SK-N-MC (cell line): Measurements from ENCODE around the gene TIPARP.
A peak's percentile ranks its signal among the peaks of the same experiment; 100 is the strongest.

Experiments used
- DNase-seq: peaks from one replicate; pipeline ENCODE4 v3.0.0-alpha.2; 2011; ENCODE audit warnings: low read depth, low spot score
- H3K27ac ChIP-seq: fragments of 200-600 bp; sonication (generic); 2 replicates; pipeline ENCODE4 v1.5.1; 2016; ENCODE audit warnings: mixed run types
- H3K36me3 ChIP-seq: fragments of 200-600 bp; sonication (generic); 2 replicates; pipeline ENCODE4 v1.6.1; 2017; ENCODE audit warnings: antibody characterized with exemption, low read length, mixed read lengths; ENCODE audit not compliant: insufficient read depth
- H3K4me3 ChIP-seq: fragments of 200-600 bp; sonication (generic); 2 replicates; pipeline ENCODE4 v1.5.1; 2016
- H3K9ac ChIP-seq: fragments of 200-600 bp; sonication (generic); 2 replicates; pipeline ENCODE4 v1.8.0; 2017; ENCODE audit warnings: mixed run types, mixed read lengths; ENCODE audit not compliant: insufficient read length
- H3K9me3 ChIP-seq: fragments of 200-600 bp; sonication (generic); 2 replicates; pipeline ENCODE4 v1.6.1; 2017; ENCODE audit warnings: low read depth, mild to moderate bottlenecking, antibody characterized with exemption, low read length, moderate library complexity, mixed read lengths
- EZH2 ChIP-seq: fragments of 200-600 bp; sonication (generic); IDR thresholded peaks from one replicate; pipeline ENCODE4 v1.6.1; 2017; ENCODE audit warnings: antibody characterized with exemption
- FOXP2 ChIP-seq: optimal IDR thresholded peaks from 2 replicates; pipeline ENCODE3; 2011; ENCODE audit warnings: mild to moderate bottlenecking, moderate library complexity; ENCODE audit not compliant: insufficient read depth; ENCODE audit errors: extremely low read length, control extremely low read depth
- POLR2AphosphoS5 ChIP-seq: IDR thresholded peaks from 2 replicates; pipeline ENCODE4 v1.6.1; 2012; ENCODE audit warnings: mild to moderate bottlenecking, low read depth, low read length, borderline replicate concordance

The TIPARP gene

DNA sequence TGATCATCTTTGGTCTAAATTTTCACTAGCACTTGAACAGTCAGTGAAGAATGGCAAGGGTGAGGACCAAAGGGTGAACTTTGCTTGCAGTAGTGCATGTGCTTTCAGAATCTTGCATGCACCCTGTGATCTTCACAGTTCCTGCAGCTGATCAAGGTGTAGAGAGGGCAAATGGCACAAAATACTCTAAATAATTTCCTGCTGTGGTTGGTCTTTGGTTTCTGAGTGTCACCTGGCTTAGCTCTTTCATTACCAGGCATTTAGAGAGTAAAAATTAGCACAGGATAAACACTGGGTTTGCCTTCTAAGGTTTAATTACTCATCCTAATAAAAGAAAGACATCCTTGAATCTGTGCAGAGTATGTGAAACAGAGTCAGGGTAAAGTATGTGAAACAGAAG lies 11.4 kb downstream of the TIPARP start:
- peaks cover 69% of the 10 kb centered on the region for H3K36me3 ChIP-seq
- peak overlapping the region; percentile 27; the same call in 1 of the 2 replicates for H3K27ac ChIP-seq
- DNase-seq, result no peak

DNA sequence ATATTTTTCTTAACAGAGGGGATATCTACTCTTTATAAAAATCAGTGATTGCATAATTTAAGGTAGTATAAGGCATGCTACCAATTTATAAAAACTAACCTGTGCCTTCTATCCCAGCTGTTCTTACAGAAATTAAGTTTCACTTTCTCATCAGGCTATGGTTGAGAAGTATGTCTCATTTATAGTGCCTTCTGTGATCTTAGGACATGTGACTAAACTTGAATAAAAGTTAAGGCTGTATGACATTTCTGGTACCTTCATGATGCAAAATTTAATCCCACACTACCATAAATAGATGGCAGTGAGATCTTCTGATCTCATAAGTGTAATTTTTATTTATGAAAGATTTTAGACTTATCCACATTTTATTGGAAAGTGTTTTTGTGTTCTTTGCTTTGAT lies 12.6 kb downstream of the TIPARP start:
- Histone ChIP-seq H3K4me3 (no peak overlapping the region), H3K36me3 (peaks cover 56% of the 10 kb centered on the region), H3K27ac (no peak overlapping the region), H3K9ac (no peak overlapping the region), H3K9me3 (no peaks in the 10 kb centered on the region)
- TF ChIP-seq POLR2AphosphoS5 (no peak), FOXP2 (no peak), EZH2 (no peak)
- no peak for DNase-seq

More for the DNA sequence above, 11.4 kb downstream of the TIPARP start:
- Histone ChIP-seq H3K9me3 (no peaks in the 10 kb centered on the region), H3K4me3 (no peak overlapping the region), H3K9ac (peak overlapping the region; percentile 2)
- TF ChIP-seq EZH2 (no peak), POLR2AphosphoS5 (no peak), FOXP2 (no peak)

DNA sequence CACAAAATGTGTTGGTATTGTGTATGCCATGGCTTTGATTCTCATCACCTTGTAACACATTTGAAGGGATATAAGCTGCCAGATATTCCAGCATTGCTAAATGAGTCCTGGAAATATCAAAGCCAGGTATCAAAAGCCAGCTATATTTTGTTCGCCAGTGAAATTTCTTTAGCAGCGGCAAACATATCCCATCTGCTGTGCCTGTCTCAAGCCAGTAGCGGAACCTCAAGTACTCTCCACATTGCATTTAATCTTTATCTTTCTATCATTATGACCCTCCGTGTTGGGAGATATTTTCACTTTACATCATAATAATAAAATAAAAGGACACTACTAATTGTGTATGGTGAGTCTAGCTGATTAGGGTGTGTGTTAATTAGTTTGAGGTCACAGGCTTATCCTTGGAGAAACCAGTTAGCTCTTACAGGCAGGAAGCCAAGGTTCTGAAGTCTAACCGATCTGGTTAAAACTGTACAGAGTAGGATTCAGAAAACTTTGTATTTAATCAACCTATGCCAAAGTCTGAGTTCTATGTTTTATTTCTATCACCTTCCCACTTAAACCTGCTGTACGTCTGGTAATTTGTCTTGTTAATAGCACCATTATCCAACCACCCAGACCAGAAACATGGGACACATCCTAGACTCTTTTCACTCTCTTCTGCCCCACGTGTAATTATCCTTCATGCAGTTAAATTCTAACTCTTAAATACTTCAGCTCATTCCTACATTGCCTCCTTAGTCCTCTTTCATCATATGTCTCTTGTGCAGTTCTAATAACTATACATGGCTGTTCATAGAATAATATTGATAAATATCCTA lies 14.5 kb downstream of the TIPARP start:
- no peak for DNase-seq
- TF ChIP-seq POLR2AphosphoS5 (no peak), EZH2 (no peak), FOXP2 (no peak)
- Histone ChIP-seq H3K9me3 (no peaks in the 10 kb centered on the region), H3K36me3 (peaks cover 51% of the 10 kb centered on the region), H3K27ac (peak overlapping the region; percentile 10; the same call in 1 of the 2 replicates), H3K9ac (no peak overlapping the region), H3K4me3 (no peak overlapping the region)

DNA sequence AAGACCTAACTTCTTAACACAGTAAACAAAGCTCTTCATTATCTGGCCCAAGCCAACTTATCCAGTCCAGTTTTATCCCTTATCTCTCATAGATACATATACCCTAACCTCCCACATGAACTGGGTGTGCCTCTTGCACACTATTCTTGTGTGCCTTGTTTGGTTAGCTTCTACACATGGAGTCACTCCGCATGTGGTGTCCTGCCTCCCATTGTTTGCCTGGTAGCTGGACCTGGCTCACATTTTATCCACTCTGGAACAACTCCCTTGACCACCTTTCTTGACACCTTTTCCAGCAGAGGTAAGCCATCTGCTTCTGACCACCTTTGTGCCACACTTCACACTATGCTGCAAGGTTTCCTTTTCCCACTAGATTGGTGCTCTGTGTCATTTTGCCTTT lies 15.2 kb downstream of the TIPARP start:
- Histone ChIP-seq H3K9ac (no peak overlapping the region), H3K4me3 (0 out of 2 replicates have a peak overlapping the region, but pooled peaks have one; percentile 3), H3K9me3 (no peaks in the 10 kb centered on the region), H3K27ac (peak overlapping the region; percentile 10), H3K36me3 (peaks cover 54% of the 10 kb centered on the region)
- TF ChIP-seq POLR2AphosphoS5 (no peak), EZH2 (no peak), FOXP2 (no peak)
- no peak for DNase-seq

DNA sequence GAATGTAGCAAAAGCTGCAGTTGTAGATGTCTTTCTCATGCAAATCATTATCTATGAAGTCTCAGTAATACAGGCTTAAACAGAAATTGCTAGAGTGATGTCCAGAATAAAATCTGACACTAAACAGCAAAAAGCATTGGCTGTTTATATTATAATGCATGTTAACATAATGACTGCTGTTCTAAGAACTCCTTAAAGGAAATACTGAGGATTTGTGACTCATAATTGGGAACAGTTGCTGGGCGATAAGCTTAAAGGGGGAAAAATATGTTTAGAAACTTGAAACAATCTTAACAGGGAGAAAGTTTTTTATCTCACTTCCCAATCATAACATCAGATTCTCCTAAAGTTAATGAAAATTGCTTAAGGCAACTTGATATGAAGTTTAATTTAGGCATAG lies 17.5 kb downstream of the TIPARP start:
- H3K9me3 ChIP-seq, result no peaks in the 10 kb centered on the region
- H3K27ac ChIP-seq, result peak overlapping the region; percentile 83
- peaks cover 63% of the 10 kb centered on the region for H3K36me3 ChIP-seq
- TF ChIP-seq FOXP2 (no peak), POLR2AphosphoS5 (peak; percentile 17; the same call in 1 of the 2 replicates)
- H3K4me3 ChIP-seq, result peak overlapping the region; percentile 62
- peak overlapping the region; percentile 38 for H3K9ac ChIP-seq
- peak; percentile 75 for DNase-seq

DNA sequence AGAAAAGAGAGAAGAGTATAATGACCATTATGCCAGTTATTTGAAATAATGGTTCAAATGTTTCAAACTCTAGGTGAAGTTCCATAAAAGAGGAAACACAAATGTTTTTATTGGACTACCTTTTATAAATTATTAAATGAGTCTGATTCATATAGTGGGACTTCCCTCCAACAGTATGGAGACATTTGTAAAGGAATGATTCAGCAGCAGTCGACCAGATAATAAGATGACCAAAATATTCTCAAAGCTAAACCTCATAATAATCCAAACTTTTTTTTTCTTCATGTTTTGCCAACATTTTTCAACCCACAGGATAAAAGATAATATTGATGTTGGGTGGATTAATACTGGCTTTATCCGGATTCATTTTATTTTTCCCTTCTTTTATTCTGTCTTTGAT lies 18.8 kb downstream of the TIPARP start:
- TF ChIP-seq EZH2, result no peak
- TF ChIP-seq POLR2AphosphoS5, result no peak
- TF ChIP-seq FOXP2, result no peak

DNA sequence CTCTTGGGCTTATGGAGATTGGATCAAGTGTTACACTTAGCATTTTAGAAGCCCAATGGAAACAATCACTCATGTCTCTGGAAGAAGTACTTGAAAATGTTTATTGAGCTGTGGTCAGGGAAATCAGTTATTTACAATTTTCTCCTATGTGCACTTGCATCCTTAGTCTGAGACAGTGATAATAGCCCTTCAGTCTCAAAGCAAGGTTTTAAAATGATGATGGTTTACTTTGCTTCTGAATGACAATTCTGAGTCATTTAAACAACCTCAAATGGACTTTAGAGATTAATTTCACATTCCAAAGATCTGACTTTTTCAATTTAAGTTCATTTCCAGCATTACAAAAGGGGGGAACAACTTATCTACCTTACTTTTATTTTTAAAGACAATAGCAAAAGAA lies 20.1 kb downstream of the TIPARP start:
- no peak overlapping the region for H3K9ac ChIP-seq
- H3K27ac ChIP-seq, result no peak overlapping the region
- no peaks in the 10 kb centered on the region for H3K9me3 ChIP-seq
- DNase-seq, result no peak
- H3K4me3 ChIP-seq, result no peak overlapping the region
- H3K36me3 ChIP-seq, result peaks cover 75% of the 10 kb centered on the region
- no peak for TF ChIP-seq EZH2
- no peak for TF ChIP-seq FOXP2
- no peak for TF ChIP-seq POLR2AphosphoS5

More for the DNA sequence above, 18.8 kb downstream of the TIPARP start:
- Histone ChIP-seq H3K9me3 (no peaks in the 10 kb centered on the region), H3K27ac (0 out of 2 replicates have a peak overlapping the region, but pooled peaks have one; percentile 7), H3K4me3 (no peak overlapping the region), H3K36me3 (peaks cover 64% of the 10 kb centered on the region), H3K9ac (no peak overlapping the region)
- no peak for DNase-seq

DNA sequence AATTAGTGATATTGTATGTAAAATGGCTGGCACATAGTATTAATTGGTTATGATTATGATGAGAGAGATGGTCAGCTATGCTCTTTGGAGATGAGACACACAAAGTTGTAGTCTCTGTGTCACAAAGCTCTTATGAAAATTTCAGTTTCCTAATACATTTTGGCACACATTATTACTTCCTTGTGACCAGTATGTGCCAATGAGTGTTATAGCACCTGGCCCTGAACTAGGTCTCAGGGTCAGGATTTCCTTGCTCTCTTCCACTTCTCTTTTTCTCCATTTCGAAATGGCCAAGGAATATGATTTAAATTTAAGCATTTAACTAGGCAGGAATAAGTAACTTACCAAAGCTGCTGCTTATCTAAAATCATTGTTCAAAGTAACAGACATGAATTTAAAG lies 28.0 kb downstream of the TIPARP start:
- no peak overlapping the region for H3K4me3 ChIP-seq
- H3K27ac ChIP-seq, result peak overlapping the region; percentile 15
- H3K9me3 ChIP-seq, result no peaks in the 10 kb centered on the region
- TF ChIP-seq FOXP2, result no peak
- TF ChIP-seq EZH2, result no peak
- TF ChIP-seq POLR2AphosphoS5, result no peak
- no peak overlapping the region for H3K9ac ChIP-seq
- H3K36me3 ChIP-seq, result peaks cover 92% of the 10 kb centered on the region
- DNase-seq, result no peak

DNA sequence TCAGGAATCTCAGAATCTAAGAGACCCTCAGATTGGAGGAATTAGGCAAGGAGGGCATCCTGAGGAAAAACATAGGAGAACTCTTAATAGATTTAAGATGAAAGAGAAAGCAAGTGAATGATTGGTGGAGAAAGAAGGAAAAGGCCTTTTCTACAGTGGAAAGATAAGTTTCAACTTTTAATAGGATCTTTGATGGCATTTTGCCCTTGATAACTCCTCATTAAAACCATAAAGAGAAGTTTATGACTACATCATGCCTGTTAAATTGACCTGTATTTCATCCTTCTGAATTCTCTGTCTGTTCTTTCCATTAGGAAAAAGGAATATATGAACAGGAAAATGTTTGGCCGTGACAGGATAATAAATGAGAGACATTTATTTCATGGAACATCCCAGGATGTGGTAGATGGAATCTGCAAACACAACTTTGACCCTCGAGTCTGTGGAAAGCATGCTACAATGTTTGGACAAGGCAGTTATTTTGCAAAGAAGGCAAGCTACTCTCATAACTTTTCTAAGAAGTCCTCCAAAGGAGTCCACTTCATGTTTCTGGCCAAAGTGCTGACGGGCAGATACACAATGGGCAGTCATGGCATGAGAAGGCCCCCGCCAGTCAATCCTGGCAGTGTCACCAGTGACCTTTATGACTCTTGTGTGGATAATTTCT lies 30.1 kb downstream of the TIPARP start:
- TF ChIP-seq EZH2 (no peak), POLR2AphosphoS5 (no peak), FOXP2 (no peak)
- Histone ChIP-seq H3K27ac (no peak overlapping the region), H3K9me3 (no peaks in the 10 kb centered on the region), H3K4me3 (no peak overlapping the region), H3K36me3 (peaks cover 92% of the 10 kb centered on the region), H3K9ac (no peak overlapping the region)
- DNase-seq, result no peak
